Measurements from ENCODE around the gene P2RY12.

P2RY12 gene

DNA sequence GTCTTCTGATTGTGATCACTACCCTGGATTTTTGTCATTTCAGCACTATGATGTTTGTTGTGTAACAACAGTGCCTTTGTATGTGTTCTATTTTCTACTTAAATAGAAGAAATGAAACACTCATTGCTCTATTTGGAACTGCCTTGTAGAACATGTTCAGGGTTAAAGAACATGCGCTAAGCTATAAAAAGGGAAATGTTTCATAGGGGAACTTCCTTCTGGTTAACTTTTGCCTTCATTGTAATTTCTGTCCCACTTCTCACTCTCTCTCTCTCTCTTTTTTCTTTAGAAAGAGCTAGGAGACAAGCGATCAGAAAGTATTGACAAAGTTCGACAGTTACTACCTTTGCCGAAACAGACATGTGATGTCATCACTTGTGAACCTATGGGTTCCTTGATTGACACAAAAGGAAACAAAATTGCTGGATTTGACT lies at the start of gene P2RY12:
TSS of gene P2RY12 (minus strand) at position 13 of the 434 bp plus-strand sequence. CDS start 45,908 bp downstream, outside the sequence.
- Histone ChIP-seq H3K27me3 (no peaks in the 10 kb centered on the region), H3K27ac (no peak within 1 kb of the TSS), H3K36me3 (no peaks in the 10 kb centered on the region), H3K9me3 (no peaks in the 10 kb centered on the region), H3K4me3 (peak within 1 kb of the TSS; percentile 17 to 21), H3K4me1 (no peaks in the 10 kb centered on the region)
- intact Hi-C loops (cut with DNase I; ENCODE audit: low total_unique reads): no loop called here
- no peak for DNase-seq
- no peak for TF ChIP-seq CTCF (IDR thresholded peaks at IDR 0.05)

DNA sequence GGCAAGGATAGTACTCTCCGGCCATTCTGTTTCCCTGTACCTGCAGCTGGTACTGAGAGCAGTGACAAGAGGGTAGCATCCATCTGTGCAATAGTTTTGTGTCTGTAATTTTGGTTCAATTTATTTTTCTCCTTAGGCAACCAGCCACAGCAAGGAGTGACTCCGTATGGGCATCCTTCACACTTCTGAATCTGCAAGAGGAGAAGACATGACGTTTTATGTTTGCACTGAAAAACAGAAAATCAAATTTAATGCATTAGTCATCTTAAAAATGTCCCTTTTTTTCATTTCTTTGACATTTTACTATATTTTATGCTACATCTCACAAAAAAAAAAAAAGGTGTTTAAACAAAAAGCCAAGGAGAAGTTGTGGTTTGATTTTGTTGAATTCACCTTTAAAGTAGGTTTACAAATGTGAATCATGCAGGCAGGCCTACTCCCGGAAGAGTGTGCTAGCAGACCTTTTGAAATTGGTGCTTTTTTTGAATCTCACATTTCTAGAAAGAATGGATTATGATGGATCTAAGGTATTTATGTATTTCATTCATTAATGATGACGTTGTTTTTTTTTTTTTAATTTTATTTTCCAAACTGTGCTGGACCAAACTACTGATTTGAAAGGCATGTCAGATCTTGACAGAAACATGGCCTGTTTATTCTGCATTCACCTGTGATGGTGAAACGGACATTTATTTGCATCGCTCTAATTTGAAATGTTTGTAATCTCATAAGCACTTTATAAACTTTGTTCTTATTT lies 48.2 kb upstream of the P2RY12 start:
- no peak for DNase-seq
- no peaks in the 10 kb centered on the region for H3K27me3 ChIP-seq
- H3K9me3 ChIP-seq: no peaks in the 10 kb centered on the region
- H3K4me1 ChIP-seq: peaks cover 0 to 14% (median 3%) of the 10 kb centered on the region in 4 donors
- intact Hi-C loops (cut with DNase I; ENCODE audit: low total_unique reads): loop anchor here (10.0 kb wide), 1 partner anchor 482 kb away; no protein-coding TSS in a partner anchor
- no peak overlapping the region for H3K4me3 ChIP-seq
- H3K36me3 ChIP-seq: no peaks in the 10 kb centered on the region
- TF ChIP-seq CTCF (IDR thresholded peaks at IDR 0.05): no peak
- H3K27ac ChIP-seq: no peak overlapping the region

DNA sequence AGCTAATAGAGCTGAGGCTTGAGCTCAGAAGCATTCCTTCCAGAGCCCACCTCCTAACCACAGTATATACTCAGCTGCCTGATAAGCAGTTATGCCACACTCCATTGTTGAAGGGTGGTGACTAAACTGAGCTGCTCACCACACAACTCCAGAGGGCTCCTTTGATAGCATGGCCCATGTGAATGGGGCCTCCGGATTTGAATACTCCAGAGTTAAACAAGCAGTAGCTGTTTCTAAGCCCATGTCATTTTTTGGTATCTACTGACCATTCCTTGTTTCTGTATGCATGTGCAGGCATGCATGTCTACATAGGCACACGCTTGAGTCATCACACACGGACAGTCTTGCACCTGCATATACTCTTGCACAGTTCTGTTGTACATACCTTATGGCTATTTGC lies 47.4 kb upstream of the P2RY12 start:
- Histone ChIP-seq H3K36me3 (no peaks in the 10 kb centered on the region), H3K27me3 (no peaks in the 10 kb centered on the region), H3K4me3 (no peak overlapping the region), H3K27ac (no peak overlapping the region), H3K4me1 (peaks cover 0 to 14% (median 3%) of the 10 kb centered on the region in 4 donors), H3K9me3 (no peaks in the 10 kb centered on the region)
- no peak for TF ChIP-seq CTCF (IDR thresholded peaks at IDR 0.05)
- intact Hi-C loops (cut with DNase I; ENCODE audit: low total_unique reads): loop anchor here (10.0 kb wide), 1 partner anchor 483 kb away; no protein-coding TSS in a partner anchor
- DNase-seq: no peak

DNA sequence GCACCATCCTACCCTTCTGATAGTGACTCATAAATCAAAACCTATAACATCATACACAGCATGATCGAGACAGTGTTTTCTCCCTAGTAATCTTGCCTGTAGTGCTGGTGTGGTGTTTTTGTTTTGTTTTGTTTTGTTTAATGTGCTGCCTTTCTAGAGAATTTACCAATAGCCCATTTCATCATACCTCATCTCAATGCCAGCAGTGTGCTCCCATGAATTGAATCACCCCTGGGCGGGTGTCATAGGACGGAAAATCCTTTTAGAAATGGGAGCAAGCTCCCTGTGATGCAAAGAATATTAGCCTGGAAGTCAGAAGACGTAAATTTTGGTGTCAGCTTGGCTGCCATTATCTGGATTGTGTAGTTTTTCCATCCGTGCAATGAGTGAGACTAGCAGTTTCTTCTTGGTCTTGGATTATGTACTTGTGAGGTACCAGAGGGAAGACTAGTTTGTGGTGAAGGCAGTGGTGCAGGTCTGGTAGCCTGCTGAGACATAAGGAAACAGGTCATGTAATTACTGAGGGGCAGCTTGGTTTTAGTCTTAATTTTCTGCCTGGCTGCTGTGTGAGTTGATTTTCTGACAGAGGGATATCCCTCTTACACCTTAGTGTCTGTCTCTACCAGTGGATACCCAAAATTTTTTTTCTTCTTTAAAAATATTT lies 46.4 kb upstream of the P2RY12 start:
- no peak for TF ChIP-seq CTCF (IDR thresholded peaks at IDR 0.05)
- H3K4me1 ChIP-seq: peaks cover 0 to 14% (median 3%) of the 10 kb centered on the region in 4 donors
- DNase-seq: no peak
- no peak overlapping the region for H3K4me3 ChIP-seq
- intact Hi-C loops (cut with DNase I; ENCODE audit: low total_unique reads): loop anchor here (10.0 kb wide), 1 partner anchor 484 kb away; no protein-coding TSS in a partner anchor
- no peaks in the 10 kb centered on the region for H3K9me3 ChIP-seq
- H3K27me3 ChIP-seq: no peaks in the 10 kb centered on the region
- no peak overlapping the region for H3K27ac ChIP-seq
- no peaks in the 10 kb centered on the region for H3K36me3 ChIP-seq

GRCh38 chr3:151428386-151428785 lies 43.8 kb upstream of the P2RY12 start:
- TF ChIP-seq CTCF (IDR thresholded peaks at IDR 0.05): no peak
- Histone ChIP-seq H3K4me1 (no peaks in the 10 kb centered on the region), H3K27me3 (no peaks in the 10 kb centered on the region), H3K36me3 (no peaks in the 10 kb centered on the region), H3K4me3 (no peak overlapping the region), H3K9me3 (no peaks in the 10 kb centered on the region), H3K27ac (no peak overlapping the region)
- DNase-seq: no peak
- intact Hi-C loops (cut with DNase I; ENCODE audit: low total_unique reads): no loop called here

All from tibial artery (tissue), 4 donors.